ENCODE results near the gene CSRP1.
"Not testable (repeated sequence)": the region's sequence is repeated elsewhere in the genome, so short reads cannot be mapped to it uniquely, and the experiment has no call there.

The CSRP1 gene

GRCh38 chr1:201479201-201479730 is 27.7 kb downstream of the CSRP1 start:
- ATAC-seq (replicated peaks) (no peak), DNase-seq (no peak)
- Mint-ChIP-seq H3K36me3 (ENCODE audit: insufficient read depth) (peaks cover 13% of the 10 kb centered on the region), H3K4me1 (ENCODE audit: low read depth in 2 of 2) (peaks cover 7 to 19% of the 10 kb centered on the region in 2 donors), H3K27ac (no peak overlapping the region), H3K4me3 (no peak overlapping the region), H3K27me3 (peaks cover 24 to 34% of the 10 kb centered on the region in 2 donors), H3K9me3 (no peaks in the 10 kb centered on the region)

GRCh38 chr1:201478666-201479065 is 28.3 kb downstream of the CSRP1 start:
- DNase-seq; H3K4me3 Mint-ChIP-seq; ATAC-seq (replicated peaks); H3K27ac Mint-ChIP-seq; H3K9me3 Mint-ChIP-seq: not testable (repeated sequence)
- Mint-ChIP-seq H3K36me3 (ENCODE audit: insufficient read depth) (peaks cover 13% of the 10 kb centered on the region), H3K27me3 (peaks cover 29 to 38% of the 10 kb centered on the region in 2 donors), H3K4me1 (ENCODE audit: low read depth in 2 of 2) (peaks cover 7 to 19% of the 10 kb centered on the region in 2 donors)

- H3K4me3 Mint-ChIP-seq = no peak overlapping the region
- no peaks in the 10 kb centered on the region for H3K9me3 Mint-ChIP-seq
- no peak for DNase-seq
- ATAC-seq (replicated peaks) = no peak
- peaks cover 40 to 53% of the 10 kb centered on the region in 2 donors for H3K27me3 Mint-ChIP-seq
- H3K4me1 Mint-ChIP-seq (ENCODE audit: low read depth in 2 of 2) = peaks cover 7 to 13% of the 10 kb centered on the region in 2 donors
- H3K27ac Mint-ChIP-seq = no peak overlapping the region
- H3K36me3 Mint-ChIP-seq (ENCODE audit: insufficient read depth) = peaks cover 4% of the 10 kb centered on the region
These were observed 30.1 kb downstream of the CSRP1 start for GRCh38 chr1:201476670-201477344.

GRCh38 chr1:201475915-201476669 is 30.8 kb downstream of the CSRP1 start:
- Mint-ChIP-seq H3K4me3 (no peak overlapping the region), H3K4me1 (ENCODE audit: low read depth in 2 of 2) (peaks cover 5 to 9% of the 10 kb centered on the region in 2 donors), H3K36me3 (ENCODE audit: insufficient read depth) (no peaks in the 10 kb centered on the region), H3K27ac (no peak overlapping the region), H3K27me3 (peaks cover 43 to 53% of the 10 kb centered on the region in 2 donors), H3K9me3 (no peaks in the 10 kb centered on the region)
- DNase-seq (no peak), ATAC-seq (replicated peaks) (no peak)

- Mint-ChIP-seq H3K9me3 (no peaks in the 10 kb centered on the region), H3K27me3 (peaks cover 49 to 56% of the 10 kb centered on the region in 2 donors), H3K27ac (no peak overlapping the region), H3K4me3 (no peak overlapping the region), H3K36me3 (ENCODE audit: insufficient read depth) (no peaks in the 10 kb centered on the region), H3K4me1 (ENCODE audit: low read depth in 2 of 2) (peaks cover 0 to 5% of the 10 kb centered on the region in 2 donors)
- ATAC-seq (replicated peaks) (no peak), DNase-seq (no peak)
These were observed 31.8 kb downstream of the CSRP1 start for GRCh38 chr1:201475130-201475529.

GRCh38 chr1:201473296-201473695 is 33.6 kb downstream of the CSRP1 start:
- no peak for ATAC-seq (replicated peaks)
- H3K4me1 Mint-ChIP-seq (ENCODE audit: low read depth in 2 of 2) = peaks cover 0 to 9% of the 10 kb centered on the region in 2 donors
- H3K27me3 Mint-ChIP-seq = peaks cover 58 to 66% of the 10 kb centered on the region in 2 donors
- no peaks in the 10 kb centered on the region for H3K9me3 Mint-ChIP-seq
- H3K27ac Mint-ChIP-seq = no peak overlapping the region
- H3K36me3 Mint-ChIP-seq (ENCODE audit: insufficient read depth) = no peaks in the 10 kb centered on the region
- H3K4me3 Mint-ChIP-seq = no peak overlapping the region
- no peak for DNase-seq

GRCh38 chr1:201472321-201472720 is 34.6 kb downstream of the CSRP1 start:
- not testable (repeated sequence) for H3K36me3 Mint-ChIP-seq (ENCODE audit: insufficient read depth); H3K4me1 Mint-ChIP-seq (ENCODE audit: low read depth in 2 of 2); H3K9me3 Mint-ChIP-seq; H3K4me3 Mint-ChIP-seq; ATAC-seq (replicated peaks); H3K27ac Mint-ChIP-seq; DNase-seq
- H3K27me3 Mint-ChIP-seq = peaks cover 65 to 74% of the 10 kb centered on the region in 2 donors

GRCh38 chr1:201471772-201472171 is 35.2 kb downstream of the CSRP1 start:
- Mint-ChIP-seq H3K36me3 (ENCODE audit: insufficient read depth) (peaks cover 5% of the 10 kb centered on the region), H3K27me3 (peaks cover 61 to 74% of the 10 kb centered on the region in 2 donors), H3K27ac (no peak overlapping the region), H3K9me3 (no peaks in the 10 kb centered on the region), H3K4me1 (ENCODE audit: low read depth in 2 of 2) (peaks cover 0 to 9% of the 10 kb centered on the region in 2 donors), H3K4me3 (no peak overlapping the region)
- ATAC-seq (replicated peaks) (no peak), DNase-seq (no peak)

GRCh38 chr1:201470581-201470980 is 36.3 kb downstream of the CSRP1 start:
- no peak for ATAC-seq (replicated peaks)
- DNase-seq = no peak
- H3K27ac Mint-ChIP-seq = no peak overlapping the region
- H3K9me3 Mint-ChIP-seq = no peaks in the 10 kb centered on the region
- H3K27me3 Mint-ChIP-seq = peaks cover 53 to 77% of the 10 kb centered on the region in 2 donors
- peaks cover 5% of the 10 kb centered on the region for H3K36me3 Mint-ChIP-seq (ENCODE audit: insufficient read depth)
- H3K4me3 Mint-ChIP-seq = no peak overlapping the region
- H3K4me1 Mint-ChIP-seq (ENCODE audit: low read depth in 2 of 2) = peaks cover 0 to 5% of the 10 kb centered on the region in 2 donors

- H3K4me3 Mint-ChIP-seq = peak overlapping the region; percentile 9 to 51
- H3K27ac Mint-ChIP-seq = no peak overlapping the region
- DNase-seq (no peak), ATAC-seq (replicated peaks) (no peak)
- peaks cover 5% of the 10 kb centered on the region for H3K36me3 Mint-ChIP-seq (ENCODE audit: insufficient read depth)
- H3K4me1 Mint-ChIP-seq (ENCODE audit: low read depth in 2 of 2) = peaks cover 0 to 5% of the 10 kb centered on the region in 2 donors
- no peaks in the 10 kb centered on the region for H3K9me3 Mint-ChIP-seq
- H3K27me3 Mint-ChIP-seq = peaks cover 53 to 86% of the 10 kb centered on the region in 2 donors
These were observed 37.3 kb downstream of the CSRP1 start for GRCh38 chr1:201469645-201470074.

GRCh38 chr1:201468844-201469644 is 37.9 kb downstream of the CSRP1 start, which contains the start of gene PHLDA3:
Gene PHLDA3, minus strand, starts transcription at chr1:201469188. Its CDS starts 402 bp downstream, at chr1:201468786.
- H3K27ac Mint-ChIP-seq = no peak within 1 kb of the TSS
- no peaks in the 10 kb centered on the region for H3K9me3 Mint-ChIP-seq
- DNase-seq = no peak
- peaks cover 5% of the 10 kb centered on the region for H3K36me3 Mint-ChIP-seq (ENCODE audit: insufficient read depth)
- peaks cover 0 to 5% of the 10 kb centered on the region in 2 donors for H3K4me1 Mint-ChIP-seq (ENCODE audit: low read depth in 2 of 2)
- H3K27me3 Mint-ChIP-seq = peaks cover 56 to 90% of the 10 kb centered on the region in 2 donors
- peak within 1 kb of the TSS; percentile 49 to 51 for H3K4me3 Mint-ChIP-seq
- peak; percentile 66 for ATAC-seq (replicated peaks)

- Mint-ChIP-seq H3K27ac (no peak overlapping the region), H3K36me3 (ENCODE audit: insufficient read depth) (peaks cover 5% of the 10 kb centered on the region), H3K9me3 (no peaks in the 10 kb centered on the region), H3K4me3 (peak overlapping the region; percentile 31 to 51), H3K4me1 (ENCODE audit: low read depth in 2 of 2) (peaks cover 0 to 5% of the 10 kb centered on the region in 2 donors), H3K27me3 (peaks cover 54 to 85% of the 10 kb centered on the region in 2 donors)
- peak; percentile 43 for ATAC-seq (replicated peaks)
- DNase-seq = no peak
These were observed 38.5 kb downstream of the CSRP1 start for GRCh38 chr1:201468501-201468843.

GRCh38 chr1:201466492-201466891 is 40.4 kb downstream of the CSRP1 start:
- H3K4me3 Mint-ChIP-seq = no peak overlapping the region
- H3K36me3 Mint-ChIP-seq (ENCODE audit: insufficient read depth) = peaks cover 5% of the 10 kb centered on the region
- H3K27me3 Mint-ChIP-seq = peaks cover 47 to 69% of the 10 kb centered on the region in 2 donors
- H3K4me1 Mint-ChIP-seq (ENCODE audit: low read depth in 2 of 2) = peaks cover 0 to 5% of the 10 kb centered on the region in 2 donors
- no peak for DNase-seq
- no peaks in the 10 kb centered on the region for H3K9me3 Mint-ChIP-seq
- no peak for ATAC-seq (replicated peaks)
- no peak overlapping the region for H3K27ac Mint-ChIP-seq
